Upper lobe of left lung (tissue), 4 donors: ENCODE results near the gene USP31.

ENCODE experiments used
- EP300 ChIP-seq, 4 donors: sonication (generic); formaldehyde crosslinking; IDR thresholded peaks; one replicate each; pipeline ENCODE4 v1.5.1; 2017; ENCODE audit warnings: antibody characterized with exemption in 4 of 4, control low read depth in 2 of 4
- POLR2A ChIP-seq, 4 donors: fragments of 450-650 bp; IDR thresholded peaks; one replicate each; pipeline ENCODE4 v1.5.1; 2016 to 2017; ENCODE audit warnings: antibody characterized with exemption in 4 of 4, mild to moderate bottlenecking in 2 of 4
- POLR2AphosphoS5 ChIP-seq, 2 donors: sonication (generic); formaldehyde crosslinking; IDR thresholded peaks; one replicate each; pipeline ENCODE4 v1.5.1; 2017; ENCODE audit warnings: antibody characterized with exemption in 2 of 2
- TF ChIP-seq, protein P1 (sequence below), 6 experiments: fragments of 450-650 bp in 4 of 6; fragments of 200-600 bp in 2 of 6; sonication (generic) in 2 of 6; IDR thresholded peaks; one replicate each; pipeline ENCODE4 v1.5.1; 2016 to 2019; ENCODE audit warnings: antibody characterized with exemption in 6 of 6

DNA sequence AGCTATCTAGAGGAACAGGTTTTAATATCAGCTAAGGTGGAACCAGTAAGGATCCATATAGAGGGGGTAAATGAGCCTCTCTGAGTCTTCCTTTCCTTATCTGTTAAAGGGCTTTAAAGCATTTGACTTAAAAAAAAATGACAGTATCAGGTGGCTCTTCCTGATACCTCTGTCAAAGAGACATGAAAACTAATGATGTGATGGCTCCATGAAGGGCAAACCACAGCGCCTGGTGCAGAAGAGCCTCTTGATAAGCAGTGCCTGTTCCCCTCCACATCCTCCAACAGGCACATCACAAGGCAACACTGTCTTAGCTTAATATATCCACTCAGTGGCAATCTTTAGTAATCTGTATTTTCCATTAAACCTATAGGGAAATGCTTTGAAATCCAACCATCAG, 68.9 kb downstream of the USP31 start:
- TF ChIP-seq, protein P1, sequence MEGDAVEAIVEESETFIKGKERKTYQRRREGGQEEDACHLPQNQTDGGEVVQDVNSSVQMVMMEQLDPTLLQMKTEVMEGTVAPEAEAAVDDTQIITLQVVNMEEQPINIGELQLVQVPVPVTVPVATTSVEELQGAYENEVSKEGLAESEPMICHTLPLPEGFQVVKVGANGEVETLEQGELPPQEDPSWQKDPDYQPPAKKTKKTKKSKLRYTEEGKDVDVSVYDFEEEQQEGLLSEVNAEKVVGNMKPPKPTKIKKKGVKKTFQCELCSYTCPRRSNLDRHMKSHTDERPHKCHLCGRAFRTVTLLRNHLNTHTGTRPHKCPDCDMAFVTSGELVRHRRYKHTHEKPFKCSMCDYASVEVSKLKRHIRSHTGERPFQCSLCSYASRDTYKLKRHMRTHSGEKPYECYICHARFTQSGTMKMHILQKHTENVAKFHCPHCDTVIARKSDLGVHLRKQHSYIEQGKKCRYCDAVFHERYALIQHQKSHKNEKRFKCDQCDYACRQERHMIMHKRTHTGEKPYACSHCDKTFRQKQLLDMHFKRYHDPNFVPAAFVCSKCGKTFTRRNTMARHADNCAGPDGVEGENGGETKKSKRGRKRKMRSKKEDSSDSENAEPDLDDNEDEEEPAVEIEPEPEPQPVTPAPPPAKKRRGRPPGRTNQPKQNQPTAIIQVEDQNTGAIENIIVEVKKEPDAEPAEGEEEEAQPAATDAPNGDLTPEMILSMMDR (IDR thresholded peaks at IDR 0.05): no peak
- TF ChIP-seq POLR2A (IDR thresholded peaks at IDR 0.05) (no peak), POLR2AphosphoS5 (IDR thresholded peaks at IDR 0.05) (no peak), EP300 (IDR thresholded peaks at IDR 0.05) (no peak)
